ENCODE results near the gene GRN.

Gene GRN

DNA sequence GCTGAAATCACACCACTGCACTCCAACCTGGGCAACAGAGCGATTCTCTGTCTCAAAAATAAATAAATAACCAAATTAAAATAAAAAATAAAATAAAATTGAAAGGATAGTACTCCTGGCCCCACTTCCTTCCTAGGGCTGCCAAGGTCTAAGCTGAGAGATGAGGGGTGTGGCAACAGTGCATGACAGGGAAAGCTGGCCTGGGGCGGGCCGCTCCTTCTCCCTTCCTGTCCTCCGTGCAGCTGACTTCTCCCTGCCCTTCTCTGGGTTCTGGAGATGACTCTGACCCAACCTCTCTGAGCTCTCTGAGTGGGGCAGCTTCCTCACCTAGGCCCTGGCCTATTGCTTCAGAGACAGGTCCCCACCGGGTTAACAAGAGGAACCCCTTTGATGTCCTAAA lies 11.7 kb upstream of the GRN start:
- no peak for TF ChIP-seq CTCF (conservative IDR thresholded peaks at IDR 0.05)
- H3K27ac ChIP-seq: no peak overlapping the region

- no peak overlapping the region for H3K27ac ChIP-seq
- no peak for TF ChIP-seq CTCF (conservative IDR thresholded peaks at IDR 0.05)
Observed at GRCh38 chr17:44334315-44334714, 10.8 kb upstream of the GRN start.

DNA sequence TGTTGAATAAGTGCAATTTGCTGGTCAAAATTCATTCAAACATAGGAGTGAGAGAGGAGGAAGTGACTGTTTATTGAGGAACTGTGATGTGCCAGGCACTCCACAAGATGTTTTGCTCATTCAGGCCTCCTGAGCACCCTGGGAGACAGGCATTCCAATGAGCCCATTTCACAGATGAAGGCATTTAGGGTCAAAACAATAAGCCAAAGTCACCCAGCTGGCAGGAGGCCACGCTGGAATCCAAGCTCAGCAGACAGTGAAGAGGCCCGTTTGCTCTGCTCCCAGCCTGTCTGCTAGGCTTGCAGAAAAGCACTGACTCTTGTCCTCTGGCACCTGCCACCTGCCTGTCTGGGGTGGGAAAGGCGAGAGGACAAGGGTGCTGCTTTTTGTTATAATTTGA lies 10.4 kb upstream of the GRN start:
- H3K27ac ChIP-seq: no peak overlapping the region

DNA sequence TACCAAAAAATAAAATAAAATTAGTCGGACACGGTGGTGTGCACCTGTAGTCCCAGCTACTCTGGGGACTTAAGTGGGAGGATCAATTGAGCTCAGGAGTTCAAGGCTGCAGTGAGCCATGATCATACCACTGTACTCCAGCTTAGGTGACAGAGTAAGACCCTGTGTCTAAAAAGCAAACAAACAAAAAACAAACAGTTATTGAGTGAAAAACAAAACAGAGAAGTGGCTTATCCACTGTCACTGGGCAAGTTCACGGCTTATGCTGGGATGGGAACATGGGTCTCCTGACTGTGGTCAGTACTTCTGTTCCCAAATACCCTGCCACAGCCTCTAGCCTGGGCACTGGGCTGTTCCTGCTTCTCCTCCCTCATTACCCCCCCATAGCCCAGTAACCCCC lies 9.5 kb upstream of the GRN start:
- no peak for TF ChIP-seq CTCF (conservative IDR thresholded peaks at IDR 0.05)
- no peak overlapping the region for H3K27ac ChIP-seq

More for the DNA sequence above, 10.4 kb upstream of the GRN start:
- no peak for TF ChIP-seq CTCF (conservative IDR thresholded peaks at IDR 0.05)

DNA sequence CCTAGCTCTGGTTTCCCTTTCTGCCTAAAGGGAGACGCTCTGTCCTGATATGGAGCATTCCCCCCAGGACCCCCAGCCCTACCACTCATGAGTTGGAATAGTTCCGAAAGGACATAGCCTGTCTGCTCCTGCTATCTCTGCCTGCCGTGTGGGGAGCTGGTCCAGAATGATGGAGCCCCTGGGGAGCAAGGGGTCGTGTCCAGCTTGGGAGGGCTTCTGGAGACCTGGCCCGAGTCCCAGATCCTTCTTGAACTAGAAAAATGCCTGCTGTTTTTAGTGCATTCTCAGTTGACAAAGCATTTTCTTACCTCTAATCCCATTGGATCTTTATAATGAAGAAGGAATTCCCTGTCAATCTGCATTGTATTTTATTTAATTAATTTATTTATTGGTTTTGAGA lies 9.1 kb upstream of the GRN start:
- TF ChIP-seq CTCF (conservative IDR thresholded peaks at IDR 0.05): no peak
- H3K27ac ChIP-seq: no peak overlapping the region

GRCh38 chr17:44338702-44339101 lies 6.4 kb upstream of the GRN start:
- no peak for TF ChIP-seq CTCF (conservative IDR thresholded peaks at IDR 0.05)
- H3K27ac ChIP-seq: no peak overlapping the region

DNA sequence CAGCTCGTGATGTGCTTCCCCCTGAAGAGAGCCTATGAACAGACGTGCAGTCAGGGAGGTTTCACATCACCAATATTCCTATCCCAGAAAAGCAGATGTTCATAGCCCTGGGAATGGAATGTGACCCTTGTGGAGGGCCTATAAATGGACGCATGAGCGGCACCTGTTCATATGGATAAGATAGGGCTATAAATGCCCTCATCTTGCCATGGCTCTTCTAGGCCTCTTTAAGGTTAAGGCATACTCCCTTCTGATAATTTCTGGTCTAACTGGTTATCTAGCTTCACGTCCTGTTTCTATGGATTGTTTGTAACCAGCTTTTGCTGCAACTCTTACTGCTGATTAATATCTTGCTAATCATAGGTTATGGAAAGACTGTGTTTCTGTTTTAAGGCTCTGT lies 4.5 kb upstream of the GRN start:
- peak overlapping the region; percentile 12 for H3K27ac ChIP-seq

- TF ChIP-seq CTCF (conservative IDR thresholded peaks at IDR 0.05): no peak
- no peak overlapping the region for H3K27ac ChIP-seq
Observed at GRCh38 chr17:44343510-44344209, 1.4 kb upstream of the GRN start.

Data from VCaP (cell line).